GM12872 (cell line): ENCODE results near the gene SLC23A1.

Experiments used
- TF ChIP-seq, protein P1 (sequence below): IDR thresholded peaks from 3 replicates; pipeline ENCODE4 v1.5.1; 2011; ENCODE audit warnings: low read depth, mild to moderate bottlenecking, low read length, moderate library complexity; ENCODE audit not compliant: insufficient read depth

SLC23A1 gene

DNA sequence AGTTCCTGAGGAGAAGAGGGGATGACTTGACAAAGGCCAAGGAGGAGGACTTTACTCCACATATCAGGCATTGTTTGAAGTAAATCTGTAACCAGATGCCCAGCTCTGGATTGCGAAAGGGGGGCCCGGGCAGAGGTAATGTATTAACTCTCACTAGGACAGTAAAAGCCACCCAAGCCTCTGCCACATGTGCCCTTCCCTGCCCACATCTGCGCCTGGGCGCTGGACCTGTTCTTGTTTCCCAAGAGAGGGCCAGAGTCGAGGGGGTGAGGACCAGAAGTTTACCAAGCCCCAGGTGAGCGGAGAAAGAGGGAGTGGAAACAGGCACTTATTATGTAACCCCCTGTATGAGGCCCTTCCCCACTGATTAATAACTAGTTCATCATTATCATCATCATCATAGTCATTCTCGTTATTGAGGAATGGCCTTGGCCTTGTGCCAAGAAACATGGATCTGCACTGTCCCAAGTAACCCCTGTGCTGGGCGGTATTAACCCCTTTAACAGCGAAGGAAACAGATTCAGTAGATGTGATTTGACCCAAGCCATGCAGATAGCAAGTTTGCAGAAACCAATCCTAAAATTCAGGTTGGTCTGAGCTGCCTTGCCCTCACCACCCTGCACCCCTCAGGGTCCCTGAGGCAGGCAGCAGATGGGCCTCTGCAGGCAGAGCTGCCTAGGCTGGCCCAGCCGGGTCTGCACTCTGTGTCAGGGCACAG lies at the start of gene SLC23A1:
Gene SLC23A1 (minus strand): TSS at position 23 of the 718 bp plus-strand sequence. CDS start 44 bp downstream, outside the sequence.
- TF ChIP-seq, protein P1, sequence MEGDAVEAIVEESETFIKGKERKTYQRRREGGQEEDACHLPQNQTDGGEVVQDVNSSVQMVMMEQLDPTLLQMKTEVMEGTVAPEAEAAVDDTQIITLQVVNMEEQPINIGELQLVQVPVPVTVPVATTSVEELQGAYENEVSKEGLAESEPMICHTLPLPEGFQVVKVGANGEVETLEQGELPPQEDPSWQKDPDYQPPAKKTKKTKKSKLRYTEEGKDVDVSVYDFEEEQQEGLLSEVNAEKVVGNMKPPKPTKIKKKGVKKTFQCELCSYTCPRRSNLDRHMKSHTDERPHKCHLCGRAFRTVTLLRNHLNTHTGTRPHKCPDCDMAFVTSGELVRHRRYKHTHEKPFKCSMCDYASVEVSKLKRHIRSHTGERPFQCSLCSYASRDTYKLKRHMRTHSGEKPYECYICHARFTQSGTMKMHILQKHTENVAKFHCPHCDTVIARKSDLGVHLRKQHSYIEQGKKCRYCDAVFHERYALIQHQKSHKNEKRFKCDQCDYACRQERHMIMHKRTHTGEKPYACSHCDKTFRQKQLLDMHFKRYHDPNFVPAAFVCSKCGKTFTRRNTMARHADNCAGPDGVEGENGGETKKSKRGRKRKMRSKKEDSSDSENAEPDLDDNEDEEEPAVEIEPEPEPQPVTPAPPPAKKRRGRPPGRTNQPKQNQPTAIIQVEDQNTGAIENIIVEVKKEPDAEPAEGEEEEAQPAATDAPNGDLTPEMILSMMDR: no peak

DNA sequence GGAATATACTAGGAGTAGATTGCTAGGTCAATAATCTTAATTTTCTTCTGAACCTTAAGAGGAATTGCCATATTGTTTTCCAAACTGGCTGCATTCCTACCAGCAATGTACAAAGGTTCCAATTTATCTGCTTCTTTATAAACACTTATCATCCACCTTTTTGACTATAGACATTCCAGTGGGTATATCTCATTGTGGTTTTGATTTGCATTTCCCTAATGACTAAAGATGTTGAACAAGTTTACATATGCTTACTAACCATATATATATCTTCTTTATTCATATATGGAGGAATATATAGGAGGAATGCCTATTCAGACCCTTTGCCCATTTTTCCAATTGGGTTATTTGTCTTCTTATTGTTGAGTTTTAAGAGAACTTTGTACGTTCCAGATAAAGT lies 48.6 kb upstream of the SLC23A1 start:
- TF ChIP-seq, protein P1: no peak

DNA sequence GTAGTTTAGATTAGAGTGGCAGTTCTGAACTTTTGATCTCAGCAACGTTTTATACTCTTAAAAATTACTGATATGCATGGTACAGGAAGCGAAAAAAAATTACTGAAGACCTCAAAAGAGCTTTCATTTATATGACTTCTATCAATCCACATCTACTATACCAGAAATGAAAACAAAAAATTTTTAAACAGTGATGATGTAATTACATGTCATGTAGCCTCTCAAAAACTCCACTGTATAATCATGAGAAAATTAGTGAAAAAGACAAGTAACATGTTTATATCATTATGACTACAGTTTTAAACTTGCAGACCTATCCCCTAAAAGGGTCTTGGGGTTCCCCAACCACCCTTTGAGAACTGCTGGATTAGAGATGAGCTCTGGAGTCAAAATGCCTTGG lies 46.9 kb upstream of the SLC23A1 start:
- TF ChIP-seq, protein P1: no peak

DNA sequence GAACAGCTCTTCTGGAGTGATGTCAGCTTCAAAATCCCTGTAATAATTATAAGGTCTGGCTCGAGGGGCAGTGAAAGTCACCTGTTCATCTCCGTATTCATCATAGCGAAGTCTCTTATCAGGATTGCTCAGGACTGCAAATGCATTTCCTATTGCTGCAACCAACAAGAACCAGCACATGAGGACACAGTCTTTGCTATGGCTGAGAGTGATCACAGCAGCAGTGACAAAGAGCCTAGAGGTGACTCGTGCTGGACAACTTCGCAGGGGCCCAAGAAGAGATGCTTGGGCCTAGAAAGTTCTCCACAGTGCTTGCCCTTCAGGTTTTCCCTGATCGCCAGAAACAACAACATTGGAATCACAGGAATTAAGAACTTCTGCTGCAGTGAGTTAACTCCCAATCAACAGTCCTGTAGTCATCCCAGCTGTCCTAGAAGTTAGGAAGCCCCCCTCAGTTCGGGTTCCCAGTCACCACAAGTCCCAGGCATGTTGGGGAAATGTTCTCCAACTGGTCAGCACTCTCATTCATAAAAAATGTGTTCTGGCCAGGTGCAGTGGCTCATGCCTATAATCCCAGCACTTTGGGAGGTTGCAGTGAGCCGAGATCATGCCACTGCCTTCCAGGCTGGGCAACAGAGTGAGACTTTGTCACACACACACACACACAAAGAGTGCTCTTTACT lies 43.2 kb upstream of the SLC23A1 start:
- TF ChIP-seq, protein P1: no peak

DNA sequence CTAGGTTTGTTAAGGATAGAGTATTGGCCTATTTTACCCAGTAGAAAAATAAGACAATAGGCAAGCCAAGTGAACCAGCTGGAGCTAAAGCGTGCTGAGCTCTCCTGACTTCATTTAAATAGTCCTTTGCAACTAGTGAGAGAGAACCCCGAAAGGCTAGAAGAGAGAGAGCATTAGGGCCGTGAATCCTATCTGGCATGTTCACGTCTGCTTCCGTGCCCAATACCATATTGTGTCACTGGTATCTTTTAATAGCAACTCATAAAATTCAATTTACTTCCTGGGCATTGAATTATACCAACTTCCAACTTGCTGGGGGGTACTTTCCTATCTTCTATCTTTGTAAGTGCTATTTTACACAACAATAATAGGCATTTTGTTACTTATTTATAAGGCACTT lies 42.4 kb upstream of the SLC23A1 start:
- TF ChIP-seq, protein P1: no peak

DNA sequence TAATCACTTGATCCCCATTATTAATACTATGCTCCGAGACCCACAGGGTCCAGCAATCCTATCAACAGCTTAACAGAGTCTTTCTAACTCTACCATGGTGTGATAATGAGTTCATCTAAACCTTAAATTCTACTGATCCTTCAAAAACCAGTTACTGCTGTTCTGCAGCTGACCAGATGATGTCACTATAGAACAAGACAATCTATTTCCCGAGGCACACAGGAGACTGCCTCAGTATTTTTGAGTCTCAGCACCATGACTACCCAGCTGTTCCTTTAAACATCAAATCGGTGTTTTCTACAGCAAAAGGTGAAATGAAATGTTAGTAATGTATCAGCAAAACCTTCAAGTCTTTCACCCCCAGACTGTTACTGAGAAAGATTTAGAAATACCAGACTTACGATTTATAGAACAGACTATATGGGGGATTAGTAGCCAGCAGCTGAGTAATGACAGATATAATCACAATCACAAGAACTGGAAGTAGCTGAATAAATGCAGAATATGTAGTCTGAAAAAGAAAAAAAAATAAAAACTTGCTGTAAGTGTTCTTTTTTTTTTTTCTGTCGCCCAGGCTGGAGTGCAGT lies 39.3 kb upstream of the SLC23A1 start:
- TF ChIP-seq, protein P1: peak; percentile 79
